SK-N-SH (cell line): ENCODE results near the gene FAM234A. TPM values are rescaled to one million over a fixed set of nuclear protein-coding genes. Genes with fewer than 3 reads are reported as not detected.

Experiments used
- CTCF ChIA-PET: fragments of 300-600, 350-600 bp; formaldehyde crosslinking; extraction: SDS; loops from one replicate; lab custom pipeline; 2021; lab: Yijun Ruan, JAX
- POLR2A ChIA-PET: fragments of 350-600 bp; sonication (Branson Sonifier 250); formaldehyde crosslinking; extraction: SDS; loops from one replicate; lab custom pipeline; 2020; ENCODE audit warnings: antibody characterized with exemption, inconsistent platforms; lab: Yijun Ruan, JAX
- DNase-seq: peaks from one replicate; pipeline ENCODE4 v3.0.0; 2012
- H2AFZ ChIP-seq: fragments of 200-600 bp; sonication (generic); 2 replicates; pipeline ENCODE4 v1.8.1; 2016; ENCODE audit warnings: antibody characterized with exemption, mild to moderate bottlenecking, low read depth
- H3F3A ChIP-seq: fragments of 200-600 bp; sonication (generic); replicated peaks from 2 replicates; pipeline ENCODE3; 2016; ENCODE audit warnings: antibody characterized with exemption, mild to moderate bottlenecking; ENCODE audit not compliant: insufficient read depth
- H3K27ac ChIP-seq, 2 experiments: fragments of 200-500 bp in 1 of 2; fragments of 200-600 bp in 1 of 2; sonication (Bioruptor generic) in 1 of 2; sonication (generic), shearing (Covaris generic) in 1 of 2; 2 replicates each; pipeline versions ENCODE4 v1.5.1 to v1.6.1; 2014 to 2016; ENCODE audit warnings: low read depth in 2 of 2, inconsistent platforms in 1 of 2, low read length in 1 of 2, mild to moderate bottlenecking in 1 of 2, mixed read lengths in 1 of 2
- H3K27me3 ChIP-seq: fragments of 200-600 bp; sonication (generic), shearing (Covaris generic); 2 replicates; pipeline ENCODE4 v1.6.1; 2016; ENCODE audit warnings: mixed run types; ENCODE audit not compliant: insufficient read depth
- H3K36me3 ChIP-seq, 2 experiments: fragments of 200-500 bp in 1 of 2; fragments of 200-600 bp in 1 of 2; sonication (Bioruptor generic) in 1 of 2; sonication (generic) in 1 of 2; replicated peaks in 1 of 2; 2 replicates each; pipeline versions ENCODE3 to v1.5.1; 2014 to 2016; ENCODE audit warnings: low read length in 1 of 2, mild to moderate bottlenecking in 1 of 2; ENCODE audit not compliant: insufficient read depth in 2 of 2, control insufficient read depth in 1 of 2
- H3K4me1 ChIP-seq, 2 experiments: fragments of 200-500 bp in 1 of 2; fragments of 200-600 bp in 1 of 2; sonication (Bioruptor generic) in 1 of 2; sonication (generic), shearing (Covaris generic) in 1 of 2; 2 replicates each; pipeline versions ENCODE4 v1.5.1 to v1.6.1; 2014 to 2016; ENCODE audit warnings: low read depth in 1 of 2, low read length in 1 of 2, mixed run types in 1 of 2; ENCODE audit not compliant: insufficient read depth in 2 of 2, control insufficient read depth in 1 of 2
- H3K4me2 ChIP-seq: fragments of 200-600 bp; sonication (generic), shearing (Covaris generic); 2 replicates; pipeline ENCODE4 v1.6.1; 2017; ENCODE audit warnings: mixed run types
- H3K4me3 ChIP-seq, 2 experiments: fragments of 200-500 bp in 1 of 2; fragments of 200-600 bp in 1 of 2; sonication (Bioruptor generic) in 1 of 2; sonication (generic), shearing (Covaris generic) in 1 of 2; 2 replicates each; pipeline versions ENCODE4 v1.5.1 to v1.8.1; 2014 to 2016; ENCODE audit warnings: low read depth in 2 of 2, inconsistent platforms in 1 of 2, low read length in 1 of 2, mild to moderate bottlenecking in 1 of 2, mixed read lengths in 1 of 2, moderate library complexity in 1 of 2
- H3K79me2 ChIP-seq: fragments of 200-600 bp; sonication (generic); 2 replicates; pipeline ENCODE4 v1.8.1; 2017; ENCODE audit warnings: mild to moderate bottlenecking; ENCODE audit not compliant: insufficient read depth
- H3K9ac ChIP-seq: fragments of 200-600 bp; sonication (generic); 2 replicates; pipeline ENCODE4 v1.6.1; 2017; ENCODE audit warnings: mixed run types
- H3K9me2 ChIP-seq: fragments of 200-600 bp; sonication (generic); 2 replicates; pipeline ENCODE4 v1.6.1; 2017; ENCODE audit warnings: mixed run types
- H3K9me3 ChIP-seq: fragments of 200-600 bp; sonication (generic); 2 replicates; pipeline ENCODE4 v1.6.1; 2017; ENCODE audit warnings: mixed run types, mild to moderate bottlenecking, moderate library complexity
- H4K20me1 ChIP-seq: fragments of 200-600 bp; sonication (generic); 2 replicates; pipeline ENCODE4 v1.6.1; 2017; ENCODE audit warnings: mild to moderate bottlenecking, mixed run types; ENCODE audit not compliant: insufficient read depth
- CHD2 ChIP-seq: fragments of 150-350 bp; IDR thresholded peaks from 2 replicates; pipeline ENCODE4 v1.6.1; 2018; ENCODE audit warnings: low read length; ENCODE audit not compliant: partially characterized antibody
- CTCF ChIP-seq: fragments of 200-600 bp; sonication (generic); IDR thresholded peaks from 2 replicates; pipeline ENCODE4 v1.6.1; 2017; ENCODE audit warnings: antibody characterized with exemption, mild to moderate bottlenecking, moderate library complexity
- EZH2phosphoT487 ChIP-seq: fragments of 200-600 bp; sonication (generic); IDR thresholded peaks from 2 replicates; pipeline ENCODE4 v1.6.1; 2017; ENCODE audit warnings: low read depth, mixed run types, mild to moderate bottlenecking, antibody characterized with exemption, moderate library complexity, borderline replicate concordance
- FOXM1 ChIP-seq: IDR thresholded peaks from 2 replicates; pipeline ENCODE4 v1.4.0; 2012; ENCODE audit warnings: low read depth, mild to moderate bottlenecking
- GABPA ChIP-seq: IDR thresholded peaks from 2 replicates; pipeline ENCODE4 v1.4.0; 2012; ENCODE audit warnings: low read depth, mild to moderate bottlenecking
- MAX ChIP-seq: IDR thresholded peaks from 2 replicates; pipeline ENCODE4 v1.4.0; 2012; ENCODE audit warnings: low read depth
- MEF2A ChIP-seq: IDR thresholded peaks from 2 replicates; pipeline ENCODE4 v1.4.0; 2012; ENCODE audit warnings: low read depth, borderline replicate concordance
- MXI1 ChIP-seq: IDR thresholded peaks from 2 replicates; pipeline ENCODE4 v1.6.1; 2012; ENCODE audit warnings: mild to moderate bottlenecking, low read depth, low read length, improper control_type of control experiment
- NFIC ChIP-seq: IDR thresholded peaks from 2 replicates; pipeline ENCODE4 v1.4.0; 2012; ENCODE audit warnings: borderline replicate concordance
- NRF1 ChIP-seq: IDR thresholded peaks from 2 replicates; pipeline ENCODE4 v1.6.1; 2012; ENCODE audit warnings: low read depth, mild to moderate bottlenecking, low read length
- POLR2AphosphoS5 ChIP-seq: IDR thresholded peaks from 2 replicates; pipeline ENCODE4 v1.6.1; 2012; ENCODE audit warnings: low read depth, low read length
- RCOR1 ChIP-seq: fragments of 150-350 bp; IDR thresholded peaks from 2 replicates; pipeline ENCODE4 v1.6.1; 2017; ENCODE audit warnings: antibody characterized with exemption, low read length
- RXRA ChIP-seq: IDR thresholded peaks from 2 replicates; pipeline ENCODE4 v1.4.0; 2012; ENCODE audit warnings: low read depth, mild to moderate bottlenecking, borderline replicate concordance
- SIN3A ChIP-seq: IDR thresholded peaks from 2 replicates; pipeline ENCODE4 v1.6.1; 2012; ENCODE audit warnings: low read depth, mild to moderate bottlenecking, low read length, moderate library complexity, borderline replicate concordance
- TCF12 ChIP-seq: IDR thresholded peaks from 2 replicates; pipeline ENCODE4 v1.4.0; 2012
- TEAD4 ChIP-seq: IDR thresholded peaks from 2 replicates; pipeline ENCODE4 v1.4.0; 2012; ENCODE audit warnings: mild to moderate bottlenecking, borderline replicate concordance; ENCODE audit not compliant: insufficient read depth
- USF1 ChIP-seq: IDR thresholded peaks from 2 replicates; pipeline ENCODE4 v1.4.0; 2012; ENCODE audit warnings: low read depth, borderline replicate concordance
- USF2 ChIP-seq: fragments of 150-350 bp; IDR thresholded peaks from 2 replicates; pipeline ENCODE4 v1.6.1; 2017; ENCODE audit warnings: antibody characterized with exemption, low read length, low read depth, borderline replicate concordance
- WGBS: methylation state at CpG from one replicate; pipeline ENCODE4 v1.1.6; 2017; ENCODE audit warnings: low lambda C conversion rate; 5-methylcytosine and 5-hydroxymethylcytosine counted together
- polyA plus RNA-seq, 3 experiments: library from polyadenylated mRNA; depleted of rRNA; stranded (reverse); fragments of >200 nt; gene quantifications; 2 replicates each; pipeline ENCODE4 v1.2.3, GENCODE V29; 2012
- TF ChIP-seq, protein P1 (sequence below): IDR thresholded peaks from 2 replicates; pipeline ENCODE4 v1.6.1; 2012; ENCODE audit warnings: mild to moderate bottlenecking, low read depth, low read length, moderate library complexity
- TF ChIP-seq, protein P2 (sequence below): IDR thresholded peaks from 2 replicates; pipeline ENCODE4; 2012

Gene FAM234A
- polyA plus RNA-seq, 1 of the 3 experiments (the other 2 are of a cell fraction) = 126 TPM

- no peaks in the 10 kb centered on the region for H3F3A ChIP-seq
- no peak overlapping the region for H3K4me2 ChIP-seq
- peaks cover 0 to 19% of the 10 kb centered on the region in 2 experiments for H3K36me3 ChIP-seq
- ChIA-PET CTCF (no interaction called here), POLR2A (no interaction called here)
- no peak overlapping the region for H3K9ac ChIP-seq
- no peaks in the 10 kb centered on the region for H3K9me3 ChIP-seq
- no peak for TF ChIP-seq TEAD4
- TF ChIP-seq CHD2 = no peak
- no peak for TF ChIP-seq USF1
- TF ChIP-seq NRF1 = no peak
- TF ChIP-seq SIN3A = no peak
- no peak for TF ChIP-seq POLR2AphosphoS5
- no peak for TF ChIP-seq RCOR1
- TF ChIP-seq GABPA = no peak
- no peak for TF ChIP-seq EZH2phosphoT487
- TF ChIP-seq MAX = no peak
- TF ChIP-seq, protein P1, sequence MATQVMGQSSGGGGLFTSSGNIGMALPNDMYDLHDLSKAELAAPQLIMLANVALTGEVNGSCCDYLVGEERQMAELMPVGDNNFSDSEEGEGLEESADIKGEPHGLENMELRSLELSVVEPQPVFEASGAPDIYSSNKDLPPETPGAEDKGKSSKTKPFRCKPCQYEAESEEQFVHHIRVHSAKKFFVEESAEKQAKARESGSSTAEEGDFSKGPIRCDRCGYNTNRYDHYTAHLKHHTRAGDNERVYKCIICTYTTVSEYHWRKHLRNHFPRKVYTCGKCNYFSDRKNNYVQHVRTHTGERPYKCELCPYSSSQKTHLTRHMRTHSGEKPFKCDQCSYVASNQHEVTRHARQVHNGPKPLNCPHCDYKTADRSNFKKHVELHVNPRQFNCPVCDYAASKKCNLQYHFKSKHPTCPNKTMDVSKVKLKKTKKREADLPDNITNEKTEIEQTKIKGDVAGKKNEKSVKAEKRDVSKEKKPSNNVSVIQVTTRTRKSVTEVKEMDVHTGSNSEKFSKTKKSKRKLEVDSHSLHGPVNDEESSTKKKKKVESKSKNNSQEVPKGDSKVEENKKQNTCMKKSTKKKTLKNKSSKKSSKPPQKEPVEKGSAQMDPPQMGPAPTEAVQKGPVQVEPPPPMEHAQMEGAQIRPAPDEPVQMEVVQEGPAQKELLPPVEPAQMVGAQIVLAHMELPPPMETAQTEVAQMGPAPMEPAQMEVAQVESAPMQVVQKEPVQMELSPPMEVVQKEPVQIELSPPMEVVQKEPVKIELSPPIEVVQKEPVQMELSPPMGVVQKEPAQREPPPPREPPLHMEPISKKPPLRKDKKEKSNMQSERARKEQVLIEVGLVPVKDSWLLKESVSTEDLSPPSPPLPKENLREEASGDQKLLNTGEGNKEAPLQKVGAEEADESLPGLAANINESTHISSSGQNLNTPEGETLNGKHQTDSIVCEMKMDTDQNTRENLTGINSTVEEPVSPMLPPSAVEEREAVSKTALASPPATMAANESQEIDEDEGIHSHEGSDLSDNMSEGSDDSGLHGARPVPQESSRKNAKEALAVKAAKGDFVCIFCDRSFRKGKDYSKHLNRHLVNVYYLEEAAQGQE = no peak
- TF ChIP-seq MXI1 = no peak
- TF ChIP-seq, protein P2, sequence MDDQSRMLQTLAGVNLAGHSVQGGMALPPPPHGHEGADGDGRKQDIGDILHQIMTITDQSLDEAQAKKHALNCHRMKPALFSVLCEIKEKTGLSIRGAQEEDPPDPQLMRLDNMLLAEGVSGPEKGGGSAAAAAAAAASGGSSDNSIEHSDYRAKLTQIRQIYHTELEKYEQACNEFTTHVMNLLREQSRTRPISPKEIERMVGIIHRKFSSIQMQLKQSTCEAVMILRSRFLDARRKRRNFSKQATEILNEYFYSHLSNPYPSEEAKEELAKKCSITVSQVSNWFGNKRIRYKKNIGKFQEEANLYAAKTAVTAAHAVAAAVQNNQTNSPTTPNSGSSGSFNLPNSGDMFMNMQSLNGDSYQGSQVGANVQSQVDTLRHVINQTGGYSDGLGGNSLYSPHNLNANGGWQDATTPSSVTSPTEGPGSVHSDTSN = no peak
- no peak for TF ChIP-seq NFIC
- TF ChIP-seq RXRA = no peak
- no peak for TF ChIP-seq CTCF
- TF ChIP-seq USF2 = no peak
- TF ChIP-seq FOXM1 = no peak
- no peak for TF ChIP-seq TCF12
- no peak for TF ChIP-seq MEF2A
- no peak for DNase-seq
- H3K79me2 ChIP-seq = no peaks in the 10 kb centered on the region
- no peaks in the 10 kb centered on the region for H3K27me3 ChIP-seq
- no peaks in the 10 kb centered on the region; a peak in 1 of 4 replicates for H3K4me1 ChIP-seq
- 94% methylated on average over 32 of the region's 48 CpGs for WGBS
- H3K27ac ChIP-seq = no peak overlapping the region
- no peak overlapping the region for H3K4me3 ChIP-seq
- H4K20me1 ChIP-seq = no peaks in the 10 kb centered on the region
- H2AFZ ChIP-seq = no peak overlapping the region
- H3K9me2 ChIP-seq = no peaks in the 10 kb centered on the region
Measured at GRCh38 chr16:285146-286055, 50.8 kb downstream of the FAM234A start.
